SKM-1 treated with dmso at 0.1 percent for 144 hours (cell line): ENCODE measurements around the gene FCN2.

ENCODE experiments used
- DNase-seq: peaks from one replicate; lab custom pipeline; 2025; ENCODE audit not compliant: unreplicated experiment; lab: John Stamatoyannopoulos, UW

Gene FCN2

DNA sequence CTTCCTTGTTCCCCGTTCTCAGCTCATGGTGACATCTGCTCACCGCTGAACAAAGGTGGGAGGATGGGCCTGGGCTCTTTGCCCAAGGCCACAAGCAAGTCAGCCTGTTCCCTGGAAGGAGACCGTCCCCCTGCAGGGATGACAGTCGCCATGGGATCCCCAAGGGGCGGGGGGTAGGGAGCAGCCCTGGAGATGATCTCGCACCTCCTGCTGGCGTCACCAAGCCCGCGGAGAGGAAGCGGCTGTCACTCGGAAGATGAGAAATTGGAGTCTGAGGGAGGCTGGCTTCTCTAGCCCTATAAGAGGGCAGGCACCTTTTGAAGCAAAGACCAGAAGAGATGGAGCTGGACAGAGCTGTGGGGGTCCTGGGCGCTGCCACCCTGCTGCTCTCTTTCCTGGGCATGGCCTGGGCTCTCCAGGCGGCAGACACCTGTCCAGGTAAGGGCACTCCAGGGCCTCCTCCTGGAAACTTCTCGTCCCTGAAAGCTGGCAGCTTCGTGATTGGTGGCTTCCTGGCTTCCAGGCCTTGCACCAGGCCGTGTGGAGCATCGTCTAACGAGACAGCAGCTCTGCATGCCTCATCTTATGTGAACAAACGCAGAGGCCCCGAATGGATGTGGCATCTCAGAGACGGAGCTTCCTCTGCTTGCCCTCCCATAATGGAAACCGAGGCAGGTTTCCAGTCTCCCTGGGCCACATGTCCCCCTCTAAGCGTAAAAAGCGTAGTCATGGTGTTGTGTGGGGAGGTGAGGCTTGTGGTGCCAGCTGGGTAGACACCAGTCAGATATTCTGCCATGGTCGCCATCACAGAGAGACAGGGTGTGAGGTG, at the start of gene FCN2:
FCN2 (plus strand) TSS at position 327 of the 829 bp plus-strand sequence; CDS start at position 339, 12 bp downstream.
- DNase-seq, result no peak

DNA sequence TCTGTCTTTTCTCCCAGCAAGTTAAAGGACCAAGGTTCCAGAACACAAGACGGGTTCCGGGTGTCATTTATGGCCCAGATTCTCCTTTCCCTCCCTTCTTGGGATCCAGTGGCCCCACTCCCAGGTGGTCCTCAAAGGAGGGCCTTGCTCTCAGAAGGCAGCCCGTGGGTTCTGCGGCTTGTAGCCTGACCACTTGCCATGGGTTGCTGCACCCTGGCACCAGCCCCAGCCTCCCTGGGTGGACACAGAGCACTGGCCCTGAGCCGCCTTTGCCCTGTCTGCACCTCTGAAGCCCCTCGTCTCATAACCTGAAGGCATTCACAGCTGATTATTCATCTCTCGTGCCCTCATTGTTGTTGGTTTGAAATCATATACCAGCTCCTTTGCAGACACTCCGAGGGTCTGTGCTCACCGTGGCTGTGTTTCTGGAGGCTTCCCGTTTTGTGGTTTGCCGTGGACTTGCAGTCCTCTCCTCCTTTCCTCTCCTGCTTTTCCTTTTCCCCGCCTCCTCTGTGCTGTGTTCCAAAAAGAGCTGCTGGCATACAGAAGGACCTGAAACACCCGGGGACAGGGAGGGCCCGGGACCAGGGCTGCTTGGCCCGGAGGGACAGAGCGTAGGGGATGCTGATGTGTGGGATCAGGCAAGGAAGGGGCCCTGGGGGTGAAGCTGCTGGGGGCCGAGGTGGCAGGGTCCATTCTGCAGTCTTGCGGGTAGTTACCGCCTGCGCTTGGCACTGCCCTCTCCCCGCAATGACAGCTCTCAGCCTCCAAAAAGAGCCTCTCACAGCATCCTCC, 49.5 kb upstream of the FCN2 start:
- DNase-seq, result no peak

DNA sequence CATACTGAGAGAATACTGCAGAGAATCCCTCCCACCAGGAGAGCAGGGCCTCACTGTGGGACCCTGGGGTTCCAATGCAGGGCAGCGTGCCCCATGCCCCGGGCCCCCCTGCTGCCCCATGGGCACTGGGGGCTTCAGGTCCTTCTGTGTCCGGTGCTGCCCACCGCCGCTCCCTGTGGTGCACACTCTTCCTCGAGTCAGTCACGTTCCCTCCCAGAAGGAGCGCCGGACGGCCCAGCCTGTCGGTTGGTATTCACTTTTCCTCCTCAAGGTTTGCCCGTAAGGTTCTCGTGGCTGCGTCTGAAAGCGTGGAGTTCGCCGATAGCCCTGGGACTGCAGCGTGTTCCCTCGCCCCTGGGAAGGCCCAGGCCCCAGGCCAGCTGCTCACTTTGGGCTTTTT, 48.1 kb upstream of the FCN2 start:
- no peak for DNase-seq

DNA sequence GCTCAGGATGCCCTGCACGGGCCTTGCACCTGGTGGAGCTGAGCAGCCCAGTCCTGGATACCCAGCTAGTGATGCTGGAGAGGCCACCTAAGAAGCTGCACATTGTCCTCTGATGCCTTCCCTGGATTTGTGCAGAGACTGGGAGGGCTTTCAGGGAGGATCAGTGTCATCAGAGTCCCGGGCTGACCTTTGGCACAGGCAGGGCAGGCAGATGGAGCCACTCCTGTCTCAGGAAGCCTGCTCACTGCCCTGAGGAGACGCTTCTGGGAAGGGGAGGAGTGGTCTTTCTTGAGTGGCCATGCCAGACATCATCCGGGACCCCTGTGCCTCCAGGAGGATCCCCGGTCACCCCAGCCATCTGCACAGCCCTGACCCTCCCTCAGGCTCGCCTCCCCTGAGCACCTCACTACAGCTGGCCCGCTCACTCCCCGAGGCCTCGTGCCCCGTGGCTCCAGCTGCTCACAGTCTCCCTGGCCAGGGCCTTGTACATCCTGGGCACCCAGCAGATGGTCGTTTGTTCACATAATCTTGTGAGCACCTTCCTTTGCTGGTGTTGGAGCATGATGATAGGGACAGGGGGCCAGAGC, 47.2 kb upstream of the FCN2 start:
- DNase-seq, result no peak

DNA sequence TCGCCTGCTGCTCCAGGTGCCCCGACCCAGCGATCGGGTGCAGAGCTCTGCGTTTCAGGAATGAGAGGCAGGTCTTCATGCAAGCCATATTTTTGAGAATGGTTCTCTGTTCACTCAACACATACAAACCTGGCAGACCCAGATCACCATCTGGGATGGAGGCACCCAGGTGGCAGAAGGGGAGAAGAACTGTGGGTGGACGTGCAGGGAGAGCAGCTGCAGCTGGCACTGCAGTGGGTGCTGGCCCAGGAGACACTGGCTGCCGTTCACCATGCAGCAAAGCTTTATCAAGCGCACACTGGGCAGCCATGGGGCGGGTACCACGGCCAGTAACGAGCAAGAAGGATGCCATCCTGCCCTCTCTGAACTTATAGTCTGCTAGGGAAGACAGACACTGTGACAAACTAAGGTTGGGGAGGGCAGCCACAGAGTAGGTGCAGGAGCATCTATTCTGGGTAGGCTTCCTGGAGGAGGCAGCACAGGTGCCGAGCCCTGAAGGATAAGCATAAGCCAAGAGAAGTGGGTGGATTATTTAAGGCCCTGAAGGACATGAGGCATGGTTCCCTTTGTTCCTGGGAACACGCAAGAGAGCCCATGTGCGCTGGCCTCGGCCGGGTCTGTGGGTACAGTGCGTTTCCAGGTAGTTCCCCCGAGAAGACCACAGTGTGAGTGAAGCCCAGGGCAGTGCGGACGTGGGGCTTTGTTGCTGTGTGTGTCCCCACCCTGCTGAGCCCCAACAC, 46.2 kb upstream of the FCN2 start:
- no peak for DNase-seq

DNA sequence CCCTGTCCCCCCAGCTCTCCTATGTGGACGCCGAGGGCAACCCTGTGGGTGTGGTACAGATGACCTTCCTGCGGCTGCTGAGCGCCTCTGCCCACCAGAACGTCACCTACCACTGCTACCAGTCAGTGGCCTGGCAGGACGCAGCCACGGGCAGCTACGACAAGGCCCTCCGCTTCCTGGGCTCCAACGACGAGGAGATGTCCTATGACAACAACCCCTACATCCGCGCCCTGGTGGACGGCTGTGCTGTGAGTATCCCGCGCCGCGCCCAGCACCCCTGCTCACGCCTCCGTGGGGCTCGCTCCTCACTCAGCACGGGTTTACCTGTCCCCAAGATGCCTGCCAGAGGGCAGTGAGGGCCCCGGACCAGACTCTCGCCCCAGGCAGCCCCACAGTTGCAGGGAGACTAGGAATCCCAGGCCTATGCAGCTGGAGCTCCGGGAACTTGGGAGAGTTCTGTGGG, 45.6 kb upstream of the FCN2 start:
- no peak for DNase-seq

DNA sequence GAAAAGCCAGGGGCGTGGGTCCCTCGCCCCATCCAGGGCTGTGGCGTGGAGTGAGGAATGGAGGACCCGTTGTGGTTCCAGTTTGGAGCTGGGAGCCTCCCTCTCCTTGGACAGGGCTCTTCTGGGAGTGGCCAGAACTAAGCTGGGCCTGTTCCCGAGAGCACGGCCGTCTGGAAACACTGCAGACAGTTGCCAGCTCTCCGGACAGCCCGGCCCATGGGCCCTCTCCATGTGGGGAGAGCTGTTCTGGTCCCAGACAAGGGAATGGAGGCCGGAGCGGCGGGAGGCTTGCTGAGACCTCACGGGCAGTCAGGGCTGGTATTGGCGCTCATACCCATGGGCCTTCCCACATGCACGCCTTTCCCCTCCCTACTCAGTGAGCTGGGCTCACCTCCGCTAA, 45.2 kb upstream of the FCN2 start:
- no peak for DNase-seq

DNA sequence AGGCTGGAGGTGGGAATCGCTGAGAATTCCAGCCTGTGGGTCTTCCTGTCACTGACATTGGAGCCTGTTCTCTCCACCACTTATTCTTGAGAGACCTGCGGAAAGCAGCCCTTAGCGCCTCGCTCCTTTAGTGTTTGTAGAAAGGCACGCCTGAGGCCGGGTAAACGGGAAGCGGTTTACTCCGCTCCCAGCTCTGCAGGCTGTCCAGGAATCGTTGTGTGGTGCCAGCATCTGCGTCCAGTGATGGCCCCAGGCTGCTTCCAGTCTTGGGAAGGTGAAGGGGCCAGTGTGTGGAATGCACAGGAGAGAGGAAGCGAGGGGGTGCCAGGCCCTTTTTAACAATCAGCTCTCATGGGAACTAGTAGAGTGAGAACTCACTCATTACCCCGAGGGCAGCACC, 44.6 kb upstream of the FCN2 start:
- no peak for DNase-seq

DNA sequence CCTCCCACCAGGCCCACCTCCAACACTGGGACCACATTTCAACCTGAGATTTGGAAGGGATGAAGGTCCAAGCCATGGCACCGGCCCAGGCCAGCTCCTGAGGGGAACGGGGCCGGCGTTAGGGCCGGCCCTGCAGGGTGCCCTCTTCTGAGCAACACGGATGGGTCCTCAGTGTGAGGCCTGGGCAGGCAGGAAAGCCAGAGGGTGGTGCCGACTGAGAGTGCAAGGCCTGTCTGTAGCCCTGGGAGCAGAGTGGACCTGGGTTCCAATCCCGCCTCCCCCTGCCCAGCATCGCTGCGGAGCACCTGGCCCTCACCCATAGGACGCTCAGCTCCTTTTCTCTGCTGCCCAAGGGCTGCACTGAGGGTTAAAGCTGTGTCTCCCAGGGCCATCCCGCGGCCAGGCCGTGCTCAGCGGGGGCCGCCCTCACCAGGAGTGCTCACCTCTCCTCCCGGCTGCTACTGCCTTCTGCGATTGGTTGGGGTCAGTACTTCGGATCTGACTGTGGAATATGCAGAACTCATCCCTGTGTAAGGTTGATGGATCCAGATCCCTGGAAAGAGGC, 44.1 kb upstream of the FCN2 start:
- no peak for DNase-seq

DNA sequence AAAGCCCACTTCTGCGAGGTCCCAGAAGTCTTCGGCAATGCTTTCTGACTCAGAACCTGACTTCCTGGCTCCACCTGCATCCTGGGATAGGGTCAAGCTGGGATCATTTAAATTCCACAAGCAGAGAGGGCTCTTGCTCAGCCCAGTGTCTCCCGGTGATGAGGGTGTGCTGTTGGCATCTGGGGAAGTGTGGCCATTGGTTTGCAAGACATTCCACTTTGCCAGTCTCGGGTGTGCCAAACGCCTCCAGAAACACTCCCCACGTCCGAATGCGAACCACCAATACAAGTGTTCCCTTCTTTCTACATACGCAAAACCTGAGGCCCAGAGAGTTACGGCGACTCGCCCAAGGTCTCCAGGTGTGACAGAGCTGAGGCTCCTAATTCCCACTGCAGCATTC, 43.1 kb upstream of the FCN2 start:
- DNase-seq, result no peak

DNA sequence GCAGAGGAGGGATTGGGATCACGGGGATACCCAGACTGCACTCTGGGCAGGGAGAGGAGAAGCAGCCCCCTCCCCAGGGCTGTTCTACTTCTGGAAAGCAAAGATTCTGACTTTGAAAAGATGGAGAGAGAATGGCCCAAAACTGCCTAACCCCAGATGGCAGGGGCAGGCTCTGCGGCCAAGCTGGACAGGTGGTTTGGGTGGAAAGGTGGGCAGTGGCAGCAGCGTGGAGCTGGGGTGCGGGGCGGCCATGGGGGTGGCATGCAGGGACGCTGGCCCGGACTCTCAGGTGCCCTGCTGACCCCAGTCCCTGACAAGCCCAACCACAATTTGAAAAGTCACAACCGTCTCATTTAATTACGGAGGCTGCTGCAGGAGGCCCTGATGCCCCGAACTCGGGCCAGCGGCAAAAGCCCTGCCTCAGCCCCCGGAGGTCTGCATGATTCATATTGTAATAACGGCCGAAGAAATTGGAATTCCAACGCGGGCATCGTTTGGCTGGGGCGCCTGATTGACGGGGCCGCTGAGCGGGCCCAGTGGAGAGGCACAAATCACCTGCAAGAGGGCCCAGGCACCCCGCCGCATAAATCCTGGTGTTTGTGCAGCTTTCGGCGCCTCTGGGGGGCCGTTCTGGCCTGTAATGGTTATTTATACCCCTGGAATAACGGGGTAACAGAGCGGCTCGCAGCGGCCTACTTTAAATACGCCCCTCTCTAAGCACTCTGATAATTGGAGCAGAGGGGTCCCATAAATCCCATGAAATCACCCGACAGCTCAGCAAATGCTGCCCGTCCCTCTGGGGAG, 41.8 kb upstream of the FCN2 start:
- DNase-seq, result no peak

DNA sequence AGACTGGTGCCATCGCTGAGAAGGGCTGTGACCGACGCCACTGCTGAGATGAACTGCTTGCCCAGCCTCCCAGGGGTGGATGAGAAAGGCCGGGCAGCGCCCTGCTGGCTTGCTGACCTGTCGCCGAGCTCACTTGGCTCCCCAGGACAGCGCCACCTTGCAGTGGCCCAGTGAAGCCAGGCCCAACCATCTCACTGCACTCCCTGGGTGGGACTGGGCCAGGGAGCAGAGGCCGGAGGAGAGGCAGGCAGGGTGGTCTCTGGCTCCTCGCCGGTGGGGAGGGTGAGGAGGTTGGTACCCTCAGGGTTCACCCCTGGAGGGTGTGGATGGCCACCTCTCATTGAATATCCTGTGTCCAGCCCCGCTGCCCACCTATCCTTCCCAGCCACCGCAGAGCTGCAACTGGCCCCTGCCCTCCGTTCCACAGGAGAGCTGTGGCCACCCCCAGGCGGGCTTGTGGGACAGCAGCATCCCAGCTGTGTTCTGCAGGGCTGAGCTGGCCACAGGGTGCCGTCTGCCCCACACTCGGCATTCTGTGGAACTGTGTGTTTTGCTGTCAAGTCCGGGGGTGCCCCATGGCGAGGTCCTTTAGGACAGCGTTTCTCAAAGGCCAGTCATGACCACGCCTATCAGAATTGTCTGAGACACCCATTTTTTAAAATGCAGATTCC, 41.0 kb upstream of the FCN2 start:
- DNase-seq, result no peak

DNA sequence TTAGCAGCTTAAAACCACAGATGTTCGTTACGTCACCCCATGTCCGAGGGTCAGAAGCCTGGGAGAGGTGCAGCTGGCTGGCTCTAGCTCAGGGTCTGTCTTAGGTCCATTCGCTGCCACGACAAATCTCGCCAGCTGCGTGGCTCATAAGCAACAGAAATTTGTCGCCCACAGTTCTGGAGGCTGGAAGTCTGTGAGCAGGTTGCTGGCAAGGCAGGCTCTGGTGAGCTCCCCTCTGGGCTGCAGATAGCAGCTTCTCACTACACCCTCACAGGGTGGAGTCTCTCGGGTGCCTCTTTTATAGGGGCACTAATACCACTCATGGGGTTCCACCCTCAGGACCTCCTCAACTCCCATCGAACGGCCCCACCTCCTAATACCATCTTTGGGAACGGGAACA, 40.1 kb upstream of the FCN2 start:
- DNase-seq, result no peak

DNA sequence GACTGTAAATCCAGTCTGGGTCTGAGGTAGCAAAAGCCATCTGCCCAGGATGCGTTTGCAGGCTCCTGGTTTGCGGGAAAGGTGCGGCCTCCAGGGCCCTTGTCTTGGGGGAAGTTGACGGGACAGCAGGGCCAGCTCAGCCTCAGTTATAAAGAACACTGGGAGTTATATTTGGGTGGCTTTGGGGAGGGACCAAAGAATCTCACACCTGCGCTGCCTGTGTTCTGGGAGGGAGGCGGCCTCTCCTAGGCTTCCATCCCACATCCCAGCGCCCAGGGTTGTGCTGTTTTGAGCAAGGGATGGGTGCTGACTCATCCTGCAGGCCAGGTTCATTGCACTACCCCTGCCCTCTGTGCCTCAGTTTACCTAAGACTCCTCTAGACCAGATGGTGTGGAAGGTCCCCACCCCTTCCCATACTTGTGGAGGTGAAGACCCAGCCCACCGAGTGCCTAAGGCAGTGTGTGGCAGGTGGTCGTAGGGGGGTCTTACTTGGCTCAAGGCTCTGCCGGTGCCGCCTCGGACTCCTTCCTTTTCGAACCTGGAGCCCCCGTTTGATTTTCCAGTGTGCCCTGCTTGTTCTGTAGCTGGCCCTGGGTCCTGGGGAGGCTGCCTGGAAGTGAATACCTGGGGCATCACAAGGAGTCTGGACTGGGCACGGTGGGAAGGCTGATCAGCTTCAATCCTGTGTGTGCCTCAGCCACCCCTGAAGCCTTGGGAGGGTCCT, 39.3 kb upstream of the FCN2 start:
- no peak for DNase-seq

DNA sequence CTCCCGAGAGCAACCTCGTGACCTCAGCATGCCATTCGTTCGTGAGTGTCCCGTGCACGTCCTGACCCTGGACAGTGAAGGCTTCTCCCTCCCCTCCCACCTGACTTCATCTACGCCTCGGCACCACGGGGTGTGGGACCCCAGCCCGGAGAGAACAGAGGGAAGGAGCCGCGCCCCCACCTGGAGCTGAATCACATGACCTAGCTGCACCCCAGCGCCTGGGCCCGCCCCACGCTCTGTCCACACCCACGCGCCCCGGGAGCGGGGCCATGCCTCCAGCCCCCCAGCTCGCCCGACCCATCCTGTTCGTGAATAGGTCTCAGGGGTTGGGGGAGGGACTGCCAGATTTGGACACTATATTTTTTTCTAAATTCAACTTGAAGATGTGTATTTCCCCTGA, 38.3 kb upstream of the FCN2 start:
- no peak for DNase-seq

DNA sequence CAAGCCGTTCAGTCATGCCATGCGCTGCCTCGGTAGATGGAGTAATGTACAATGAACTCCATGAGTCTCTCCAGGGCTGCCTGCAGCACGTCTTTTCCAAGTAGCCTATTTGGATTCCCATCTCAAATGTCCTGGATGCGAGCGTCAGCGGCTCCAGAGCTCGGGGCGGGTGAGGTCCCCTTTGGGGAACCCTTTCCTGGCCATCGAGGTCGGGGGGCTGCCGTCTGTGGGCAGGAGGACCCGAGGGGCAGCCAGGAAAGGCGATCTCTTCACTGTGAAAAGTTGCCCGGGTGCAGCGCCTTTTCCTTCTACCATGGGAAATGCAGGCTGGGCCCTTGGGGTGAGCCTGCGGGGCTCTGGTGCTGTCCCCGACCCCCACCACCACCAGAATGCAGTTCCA, 36.9 kb upstream of the FCN2 start:
- DNase-seq, result no peak

DNA sequence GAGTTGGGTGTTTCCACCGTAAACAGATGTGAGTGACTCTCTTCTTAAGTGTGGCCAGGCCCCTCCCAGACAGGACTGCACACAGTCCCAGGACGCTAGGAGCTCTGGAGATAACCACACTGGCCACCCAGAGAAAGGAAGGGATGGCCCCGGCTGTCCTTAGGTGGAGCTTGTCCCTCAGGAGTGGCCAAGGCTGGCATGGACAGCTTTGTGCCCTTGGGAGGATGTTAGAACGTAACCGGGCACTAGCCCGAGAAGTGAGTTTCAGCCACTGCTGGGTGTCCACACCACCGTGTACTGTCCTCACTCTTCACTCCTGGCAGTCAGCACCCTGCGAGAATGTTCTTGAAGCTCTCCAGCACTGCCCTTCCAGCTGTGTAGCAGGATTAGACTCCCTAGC, 35.8 kb upstream of the FCN2 start:
- no peak for DNase-seq

DNA sequence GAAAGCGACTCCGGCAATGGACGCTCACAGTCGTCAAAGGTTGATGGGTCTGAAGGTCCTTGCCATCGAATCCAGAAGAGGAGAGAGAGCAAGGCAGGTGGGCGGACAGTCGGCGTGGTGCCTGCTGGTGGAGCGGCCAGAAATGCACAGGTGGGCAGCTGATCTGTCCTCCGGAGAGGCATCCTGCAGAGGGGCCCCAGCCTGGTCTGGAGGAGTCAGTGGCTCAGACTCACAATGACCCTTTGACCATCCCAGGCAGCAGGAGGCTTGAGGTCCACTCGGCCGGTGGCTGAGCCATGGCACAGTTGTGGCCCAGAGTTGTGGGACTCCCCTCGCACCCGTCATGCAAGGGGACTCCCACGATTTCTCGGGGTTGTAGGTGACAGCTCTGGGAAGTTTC, 34.4 kb upstream of the FCN2 start:
- DNase-seq, result no peak

DNA sequence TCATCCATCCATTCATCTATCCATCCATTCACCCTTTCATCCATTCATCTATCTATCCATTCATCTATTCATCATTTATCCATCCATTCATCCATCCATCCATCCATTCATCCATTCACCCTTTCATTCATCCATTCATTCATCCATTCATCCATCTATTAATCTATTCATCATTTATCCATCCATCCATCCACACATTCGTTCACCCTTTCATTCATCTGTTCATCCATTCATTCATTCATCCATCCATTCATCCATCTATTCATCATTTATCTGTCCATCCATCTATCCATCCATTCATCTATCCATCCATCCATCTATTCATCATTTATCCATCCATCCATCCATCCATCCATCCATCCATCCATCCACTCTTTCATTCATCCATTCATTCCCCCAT, 33.9 kb upstream of the FCN2 start:
- no peak for DNase-seq
